ENCODE measurements around the gene ATXN1.

Gene ATXN1

DNA sequence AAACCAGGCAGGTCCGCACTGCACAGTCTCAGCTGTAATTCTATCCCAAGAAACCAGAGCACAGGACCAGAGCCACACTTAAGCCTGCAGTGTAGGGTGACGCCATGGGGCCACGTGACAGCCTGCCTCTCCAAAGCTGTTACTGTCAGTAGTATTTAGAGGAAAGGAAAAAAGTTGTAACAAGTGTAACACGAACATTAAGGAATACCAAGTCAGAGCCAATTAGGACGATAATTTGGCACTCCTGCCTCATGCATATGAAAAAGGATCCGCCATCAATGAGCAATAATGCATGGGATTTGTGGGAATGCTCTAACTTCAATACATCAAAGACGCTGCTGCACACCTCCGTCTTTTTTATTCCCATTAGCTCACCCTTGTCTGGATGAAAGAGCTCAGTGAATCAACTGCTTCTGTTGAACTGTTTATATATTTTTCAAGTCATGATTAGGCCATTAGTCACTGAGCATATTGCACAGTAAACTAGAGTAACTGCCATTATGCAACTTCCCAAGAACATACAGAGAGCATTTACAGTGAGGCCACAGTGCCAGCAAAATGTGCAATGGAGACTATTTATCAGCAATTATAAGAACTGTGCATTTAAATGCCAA, 79.9 kb downstream of the ATXN1 start (continued):
- peak; percentile 54; the same call in 1 of the 2 replicates for TF ChIP-seq ZFP37 (tag by site-specific recombination; IDR thresholded peaks at IDR 0.05)
- no peak for TF ChIP-seq CTCF (tag by site-specific recombination; IDR thresholded peaks at IDR 0.05)
- no peak for TF ChIP-seq ZNF239 (tag by site-specific recombination; IDR thresholded peaks at IDR 0.05)
- TF ChIP-seq TRIM28 (IDR thresholded peaks at IDR 0.05; ENCODE audit: borderline replicate concordance, low read length): peak; percentile 84
- TF ChIP-seq, protein P1, sequence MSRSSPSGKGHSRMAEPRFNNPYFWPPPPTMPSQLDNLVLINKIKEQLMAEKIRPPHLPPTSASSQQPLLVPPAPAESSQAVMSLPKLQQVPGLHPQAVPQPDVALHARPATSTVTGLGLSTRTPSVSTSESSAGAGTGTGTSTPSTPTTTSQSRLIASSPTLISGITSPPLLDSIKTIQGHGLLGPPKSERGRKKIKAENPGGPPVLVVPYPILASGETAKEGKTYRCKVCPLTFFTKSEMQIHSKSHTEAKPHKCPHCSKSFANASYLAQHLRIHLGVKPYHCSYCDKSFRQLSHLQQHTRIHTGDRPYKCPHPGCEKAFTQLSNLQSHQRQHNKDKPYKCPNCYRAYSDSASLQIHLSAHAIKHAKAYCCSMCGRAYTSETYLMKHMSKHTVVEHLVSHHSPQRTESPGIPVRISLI (tag by site-specific recombination; IDR thresholded peaks at IDR 0.05): peak; percentile 99
- TF ChIP-seq ZNF335 (tag by site-specific recombination; conservative IDR thresholded peaks at IDR 0.05): peak; percentile 32; the same call in 1 of the 2 replicates
- no peak for TF ChIP-seq ZNF701 (tag by site-specific recombination; IDR thresholded peaks at IDR 0.05)
- TF ChIP-seq ZNF174 (tag by site-specific recombination; IDR thresholded peaks at IDR 0.05): no peak
- TF ChIP-seq ZBTB8A (tag by site-specific recombination; IDR thresholded peaks at IDR 0.05): 0 out of 2 replicates have a peak, but pooled peaks have one; percentile 21
- TF ChIP-seq PRDM1 (tag by site-specific recombination; IDR thresholded peaks at IDR 0.05): 0 out of 2 replicates have a peak, but pooled peaks have one; percentile 19
- TF ChIP-seq ZNF48 (tag by site-specific recombination; IDR thresholded peaks at IDR 0.05): no peak
- TF ChIP-seq SP2 (tag by site-specific recombination; IDR thresholded peaks at IDR 0.05): no peak
- TF ChIP-seq ZBTB17 (tag by site-specific recombination; IDR thresholded peaks at IDR 0.05): peak; percentile 98
- TF ChIP-seq WT1 (tag by site-specific recombination; IDR thresholded peaks at IDR 0.05): peak; percentile 39; the same call in 1 of the 2 replicates
- TF ChIP-seq ZNF2 (tag by site-specific recombination; IDR thresholded peaks at IDR 0.05): peak; percentile 93
- TF ChIP-seq IKZF3 (tag by site-specific recombination; IDR thresholded peaks at IDR 0.05): peak; percentile 72; the same call in 1 of the 2 replicates
- TF ChIP-seq, protein P2, sequence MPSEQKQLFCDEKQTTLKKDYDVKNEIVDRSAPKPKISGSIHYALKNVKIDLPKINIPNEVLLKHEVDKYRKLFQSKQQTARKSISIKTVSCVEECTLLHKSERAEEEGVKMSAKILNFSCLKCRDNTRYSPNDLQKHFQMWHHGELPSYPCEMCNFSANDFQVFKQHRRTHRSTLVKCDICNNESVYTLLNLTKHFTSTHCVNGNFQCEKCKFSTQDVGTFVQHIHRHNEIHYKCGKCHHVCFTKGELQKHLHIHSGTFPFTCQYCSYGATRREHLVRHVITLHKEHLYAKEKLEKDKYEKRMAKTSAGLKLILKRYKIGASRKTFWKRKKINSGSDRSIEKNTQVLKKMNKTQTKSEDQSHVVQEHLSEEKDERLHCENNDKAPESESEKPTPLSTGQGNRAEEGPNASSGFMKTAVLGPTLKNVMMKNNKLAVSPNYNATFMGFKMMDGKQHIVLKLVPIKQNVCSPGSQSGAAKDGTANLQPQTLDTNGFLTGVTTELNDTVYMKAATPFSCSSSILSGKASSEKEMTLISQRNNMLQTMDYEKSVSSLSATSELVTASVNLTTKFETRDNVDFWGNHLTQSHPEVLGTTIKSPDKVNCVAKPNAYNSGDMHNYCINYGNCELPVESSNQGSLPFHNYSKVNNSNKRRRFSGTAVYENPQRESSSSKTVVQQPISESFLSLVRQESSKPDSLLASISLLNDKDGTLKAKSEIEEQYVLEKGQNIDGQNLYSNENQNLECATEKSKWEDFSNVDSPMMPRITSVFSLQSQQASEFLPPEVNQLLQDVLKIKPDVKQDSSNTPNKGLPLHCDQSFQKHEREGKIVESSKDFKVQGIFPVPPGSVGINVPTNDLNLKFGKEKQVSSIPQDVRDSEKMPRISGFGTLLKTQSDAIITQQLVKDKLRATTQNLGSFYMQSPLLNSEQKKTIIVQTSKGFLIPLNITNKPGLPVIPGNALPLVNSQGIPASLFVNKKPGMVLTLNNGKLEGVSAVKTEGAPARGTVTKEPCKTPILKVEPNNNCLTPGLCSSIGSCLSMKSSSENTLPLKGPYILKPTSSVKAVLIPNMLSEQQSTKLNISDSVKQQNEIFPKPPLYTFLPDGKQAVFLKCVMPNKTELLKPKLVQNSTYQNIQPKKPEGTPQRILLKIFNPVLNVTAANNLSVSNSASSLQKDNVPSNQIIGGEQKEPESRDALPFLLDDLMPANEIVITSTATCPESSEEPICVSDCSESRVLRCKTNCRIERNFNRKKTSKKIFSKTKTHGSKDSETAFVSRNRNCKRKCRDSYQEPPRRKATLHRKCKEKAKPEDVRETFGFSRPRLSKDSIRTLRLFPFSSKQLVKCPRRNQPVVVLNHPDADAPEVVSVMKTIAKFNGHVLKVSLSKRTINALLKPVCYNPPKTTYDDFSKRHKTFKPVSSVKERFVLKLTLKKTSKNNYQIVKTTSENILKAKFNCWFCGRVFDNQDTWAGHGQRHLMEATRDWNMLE (tag by site-specific recombination; conservative IDR thresholded peaks at IDR 0.05; ENCODE audit: low read depth): no peak
- TF ChIP-seq ZNF394 (tag by site-specific recombination; IDR thresholded peaks at IDR 0.05; ENCODE audit: borderline replicate concordance): peak; percentile 82
- TF ChIP-seq, protein P3, sequence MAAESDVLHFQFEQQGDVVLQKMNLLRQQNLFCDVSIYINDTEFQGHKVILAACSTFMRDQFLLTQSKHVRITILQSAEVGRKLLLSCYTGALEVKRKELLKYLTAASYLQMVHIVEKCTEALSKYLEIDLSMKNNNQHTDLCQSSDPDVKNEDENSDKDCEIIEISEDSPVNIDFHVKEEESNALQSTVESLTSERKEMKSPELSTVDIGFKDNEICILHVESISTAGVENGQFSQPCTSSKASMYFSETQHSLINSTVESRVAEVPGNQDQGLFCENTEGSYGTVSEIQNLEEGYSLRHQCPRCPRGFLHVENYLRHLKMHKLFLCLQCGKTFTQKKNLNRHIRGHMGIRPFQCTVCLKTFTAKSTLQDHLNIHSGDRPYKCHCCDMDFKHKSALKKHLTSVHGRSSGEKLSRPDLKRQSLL (tag by site-specific recombination; IDR thresholded peaks at IDR 0.05): no peak; the same call in 1 of the 2 replicates
- 0 out of 2 replicates have a peak, but pooled peaks have one; percentile 13 for TF ChIP-seq ZBTB20 (tag by site-specific recombination; IDR thresholded peaks at IDR 0.05)
- no peak for TF ChIP-seq ZNF623 (tag by site-specific recombination; IDR thresholded peaks at IDR 0.05)
- TF ChIP-seq PRDM6 (tag by site-specific recombination; IDR thresholded peaks at IDR 0.05): peak; percentile 85
- peak; percentile 94 for TF ChIP-seq SCRT2 (tag by site-specific recombination; IDR thresholded peaks at IDR 0.05)
- no peak for TF ChIP-seq ZSCAN16 (tag by site-specific recombination; IDR thresholded peaks at IDR 0.05)
- no peak for TF ChIP-seq HOXD13 (CRISPR knock-in tag; IDR thresholded peaks at IDR 0.05; ENCODE audit: borderline replicate concordance)
- TF ChIP-seq, protein P4, sequence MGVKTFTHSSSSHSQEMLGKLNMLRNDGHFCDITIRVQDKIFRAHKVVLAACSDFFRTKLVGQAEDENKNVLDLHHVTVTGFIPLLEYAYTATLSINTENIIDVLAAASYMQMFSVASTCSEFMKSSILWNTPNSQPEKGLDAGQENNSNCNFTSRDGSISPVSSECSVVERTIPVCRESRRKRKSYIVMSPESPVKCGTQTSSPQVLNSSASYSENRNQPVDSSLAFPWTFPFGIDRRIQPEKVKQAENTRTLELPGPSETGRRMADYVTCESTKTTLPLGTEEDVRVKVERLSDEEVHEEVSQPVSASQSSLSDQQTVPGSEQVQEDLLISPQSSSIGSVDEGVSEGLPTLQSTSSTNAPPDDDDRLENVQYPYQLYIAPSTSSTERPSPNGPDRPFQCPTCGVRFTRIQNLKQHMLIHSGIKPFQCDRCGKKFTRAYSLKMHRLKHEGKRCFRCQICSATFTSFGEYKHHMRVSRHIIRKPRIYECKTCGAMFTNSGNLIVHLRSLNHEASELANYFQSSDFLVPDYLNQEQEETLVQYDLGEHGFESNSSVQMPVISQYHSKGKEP (tag by site-specific recombination; IDR thresholded peaks at IDR 0.05): peak; percentile 91
- TF ChIP-seq ZNF121 (tag by site-specific recombination; IDR thresholded peaks at IDR 0.05): no peak
- TF ChIP-seq ZNF140 (tag by site-specific recombination; IDR thresholded peaks at IDR 0.05): no peak
- no peak for TF ChIP-seq ZBTB1 (tag by site-specific recombination; IDR thresholded peaks at IDR 0.05)
